WTC11 (cell line): ENCODE data around the gene BMP7. TPM values are rescaled to one million over a fixed set of nuclear protein-coding genes. Genes with fewer than 3 reads are reported as not detected.

Experiments
- ATAC-seq: fragments of 200-7000 bp; cut with Tn5 transposase; 2 replicates; pipeline ENCODE4 v1.10.0; 2021; ENCODE audit warnings: mild to moderate bottlenecking, moderate library complexity
- CTCF ChIA-PET: fragments of 300-600 bp; sonication (Branson Sonifier 250); formaldehyde crosslinking; loops from one replicate; lab custom pipeline; 2021; ENCODE audit warnings: antibody characterized with exemption; lab: Charles Lee
- POLR2A ChIA-PET: fragments of 350-600 bp; sonication (Branson Sonifier 250); formaldehyde crosslinking; loops from one replicate; lab custom pipeline; 2021; ENCODE audit warnings: antibody characterized with exemption; lab: Charles Lee
- DNase-seq: peaks from one replicate; pipeline ENCODE4 v3.0.0; 2021; ENCODE audit warnings: low spot score
- H3K27ac Mint-ChIP-seq: 2 replicates; pipeline ENCODE4 v1.8.0; 2021; ENCODE audit warnings: mixed read lengths
- H3K27me3 Mint-ChIP-seq: 2 replicates; pipeline ENCODE4 v1.8.0; 2021; ENCODE audit warnings: low read depth, mild to moderate bottlenecking, moderate library complexity, mixed read lengths
- H3K36me3 Mint-ChIP-seq: 2 replicates; pipeline ENCODE4 v1.8.0; 2021; ENCODE audit warnings: mixed read lengths
- H3K4me1 Mint-ChIP-seq: 2 replicates; pipeline ENCODE4 v1.8.0; 2022; ENCODE audit warnings: mixed read lengths
- H3K4me3 Mint-ChIP-seq: 2 replicates; pipeline ENCODE4 v1.8.0; 2021; ENCODE audit warnings: mild to moderate bottlenecking, moderate library complexity, mixed read lengths
- H3K9me3 Mint-ChIP-seq: 2 replicates; pipeline ENCODE4 v1.8.0; 2021; ENCODE audit warnings: mixed read lengths
- AFF4 ChIP-seq: sonication (generic); formaldehyde crosslinking; IDR thresholded peaks from 2 replicates; pipeline ENCODE4 v1.8.1; 2023; ENCODE audit warnings: mild to moderate bottlenecking, missing genetic modification reagents, borderline replicate concordance
- ATF6 ChIP-seq: sonication (generic); formaldehyde crosslinking; IDR thresholded peaks from 2 replicates; pipeline ENCODE4 v1.8.1; 2023; ENCODE audit warnings: mild to moderate bottlenecking, missing genetic modification reagents
- CREM ChIP-seq: sonication (generic); formaldehyde crosslinking; IDR thresholded peaks from 2 replicates; pipeline ENCODE4 v1.8.1; 2022; ENCODE audit warnings: mild to moderate bottlenecking, missing genetic modification reagents, moderate library complexity
- EMX1 ChIP-seq: fragments of 250-450 bp; sonication (Bioruptor Pico); IDR thresholded peaks from 2 replicates; pipeline ENCODE4 v1.8.0; 2021; ENCODE audit warnings: mild to moderate bottlenecking
- ERG ChIP-seq: fragments of 250-450 bp; sonication (Bioruptor Pico); IDR thresholded peaks from 2 replicates; pipeline ENCODE4 v1.8.0; 2021; ENCODE audit warnings: mild to moderate bottlenecking
- HMGA2 ChIP-seq: fragments of 250-450 bp; sonication (Bioruptor Pico); IDR thresholded peaks from 2 replicates; pipeline ENCODE4 v1.4.0; 2021; ENCODE audit warnings: mild to moderate bottlenecking, moderate library complexity
- HMGXB4 ChIP-seq: sonication (generic); formaldehyde crosslinking; IDR thresholded peaks from 2 replicates; pipeline ENCODE4 v1.8.1; 2023; ENCODE audit warnings: mild to moderate bottlenecking, moderate library complexity, missing genetic modification reagents
- JAZF1 ChIP-seq: fragments of 250-450 bp; sonication (Bioruptor Pico); IDR thresholded peaks from 2 replicates; pipeline ENCODE4 v1.9.0; 2021; ENCODE audit warnings: moderate library complexity, mild to moderate bottlenecking, inconsistent platforms
- JUN ChIP-seq: sonication (generic); formaldehyde crosslinking; IDR thresholded peaks from 2 replicates; pipeline ENCODE4 v1.8.0; 2023; ENCODE audit warnings: mild to moderate bottlenecking, missing genetic modification reagents
- MXD4 ChIP-seq: fragments of 250-450 bp; sonication (Bioruptor Pico); IDR thresholded peaks from 2 replicates; pipeline ENCODE4 v1.8.0; 2021; ENCODE audit warnings: mild to moderate bottlenecking, moderate library complexity, borderline replicate concordance
- NFE2L1 ChIP-seq: sonication (generic); formaldehyde crosslinking; IDR thresholded peaks from 2 replicates; pipeline ENCODE4 v1.8.1; 2023; ENCODE audit warnings: missing genetic modification reagents
- PREB ChIP-seq: sonication (generic); formaldehyde crosslinking; IDR thresholded peaks from 2 replicates; pipeline ENCODE4 v1.8.1; 2022; ENCODE audit warnings: mild to moderate bottlenecking, missing genetic modification reagents, moderate library complexity, borderline replicate concordance
- ZBTB21 ChIP-seq: sonication (generic); formaldehyde crosslinking; IDR thresholded peaks from 2 replicates; pipeline ENCODE4 v1.8.1; 2023; ENCODE audit warnings: mild to moderate bottlenecking, missing genetic modification reagents, borderline replicate concordance
- ZNF219 ChIP-seq: sonication (generic); formaldehyde crosslinking; IDR thresholded peaks from 2 replicates; pipeline ENCODE4 v1.8.0; 2023; ENCODE audit warnings: missing genetic modification reagents, mild to moderate bottlenecking, borderline replicate concordance
- ZNF512 ChIP-seq: sonication (generic); formaldehyde crosslinking; IDR thresholded peaks from 2 replicates; pipeline ENCODE4 v1.8.1; 2022; ENCODE audit warnings: missing genetic modification reagents, borderline replicate concordance
- ZSCAN18 ChIP-seq: fragments of 250-450 bp; sonication (Bioruptor Pico); IDR thresholded peaks from 2 replicates; pipeline ENCODE4 v2.1.2; 2022; ENCODE audit warnings: mild to moderate bottlenecking, moderate library complexity
- total RNA-seq: library from RNA; stranded (reverse); gene quantifications from 3 replicates; pipeline ENCODE4 v1.2.3, GENCODE V29; 2021

The BMP7 gene
- total RNA-seq, 1 experiment from 2014 or later: 40.7 TPM

GRCh38 chr20:57169162-57169561 lies 97.3 kb downstream of the BMP7 start:
- H3K36me3 Mint-ChIP-seq: peaks cover 31% of the 10 kb centered on the region
- POLR2A ChIA-PET: no interaction called here
- no peak overlapping the region for H3K27ac Mint-ChIP-seq
- CTCF ChIA-PET: interaction anchor here (0.8 to 1.0 kb wide), 2 partner anchors 77 to 79 kb away, joined by 3 to 4 read pairs; no protein-coding TSS in a partner anchor
- H3K9me3 Mint-ChIP-seq: peaks cover 8% of the 10 kb centered on the region
- no peaks in the 10 kb centered on the region for H3K27me3 Mint-ChIP-seq
- peaks cover under 1% of the 10 kb centered on the region; the same call in 1 of the 2 replicates for H3K4me1 Mint-ChIP-seq
- DNase-seq: no peak
- no peak for ATAC-seq
- H3K4me3 Mint-ChIP-seq: no peak overlapping the region
- TF ChIP-seq ERG (CRISPR knock-in tag) (no peak), HMGA2 (CRISPR knock-in tag) (no peak), JUN (CRISPR knock-in tag) (no peak), ZBTB21 (CRISPR knock-in tag) (no peak), PREB (CRISPR knock-in tag) (no peak), HMGXB4 (CRISPR knock-in tag) (no peak), ZSCAN18 (no peak), ZNF219 (CRISPR knock-in tag) (no peak), CREM (no peak), MXD4 (CRISPR knock-in tag) (no peak), JAZF1 (CRISPR knock-in tag) (no peak), EMX1 (CRISPR knock-in tag) (no peak), NFE2L1 (CRISPR knock-in tag) (no peak), AFF4 (no peak), ZNF512 (CRISPR knock-in tag) (no peak), ATF6 (CRISPR knock-in tag) (no peak)
